GM10266 (cell line): Measurements from ENCODE around the gene NUDT8.

ENCODE experiments used
- DNase-seq: peaks from one replicate; pipeline ENCODE4 v3.0.0; 2012; ENCODE audit errors: extremely low spot score
- CTCF ChIP-seq: IDR thresholded peaks from 2 replicates; pipeline ENCODE4 v1.5.1; 2012; ENCODE audit warnings: mild to moderate bottlenecking, low read depth; ENCODE audit not compliant: control insufficient read depth, insufficient read depth; ENCODE audit errors: missing control alignments

Gene NUDT8

GRCh38 chr11:67582011-67582410 lies 47.7 kb downstream of the NUDT8 start:
- DNase-seq = no peak

GRCh38 chr11:67581469-67581868 lies 48.3 kb downstream of the NUDT8 start:
- no peak for DNase-seq

More at GRCh38 chr11:67582011-67582410, 47.7 kb downstream of the NUDT8 start:
- TF ChIP-seq CTCF = no peak

GRCh38 chr11:67577951-67578350 lies 51.8 kb downstream of the NUDT8 start:
- TF ChIP-seq CTCF = no peak
- no peak for DNase-seq

More at GRCh38 chr11:67581469-67581868, 48.3 kb downstream of the NUDT8 start:
- no peak for TF ChIP-seq CTCF
